Spinal cord (tissue), 10 donors: ENCODE data around the gene NCAM1. TPM values are rescaled to one million over a fixed set of nuclear protein-coding genes. Genes with fewer than 3 reads are reported as not detected.

Experiments used
- DNase-seq, 6 donors: peaks; one replicate each; pipeline versions ENCODE4 v3.0.0 to v3.0.0-alpha.2; 2013 to 2015; ENCODE audit warnings: low spot score in 6 of 6, low read depth in 4 of 6
- H3K27ac ChIP-seq: one replicate; pipeline ENCODE4 v1.5.1; 2013; ENCODE audit warnings: low read depth, low read length, control low read depth
- H3K27me3 ChIP-seq: one replicate; pipeline ENCODE4 v1.6.1; 2013; ENCODE audit warnings: low read length; ENCODE audit not compliant: control insufficient read depth, insufficient read depth
- H3K36me3 ChIP-seq: one replicate; pipeline ENCODE4 v1.6.1; 2013; ENCODE audit warnings: low read length; ENCODE audit not compliant: control insufficient read depth, insufficient read depth
- H3K4me1 ChIP-seq: one replicate; pipeline ENCODE4 v1.6.1; 2013; ENCODE audit warnings: low read length; ENCODE audit not compliant: control insufficient read depth, insufficient read depth
- H3K4me3 ChIP-seq: one replicate; pipeline ENCODE4 v1.5.1; 2013; ENCODE audit warnings: low read depth, low read length, control low read depth
- H3K9me3 ChIP-seq: one replicate; pipeline ENCODE4 v1.6.1; 2013; ENCODE audit warnings: low read length; ENCODE audit not compliant: control insufficient read depth, insufficient read depth
- WGBS: methylation state at CpG from one replicate; pipeline ENCODE4 v1.1.5; 2013; ENCODE audit warnings: missing lambda C conversion rate; ENCODE audit not compliant: insufficient coverage; 5-methylcytosine and 5-hydroxymethylcytosine counted together
- polyA plus RNA-seq, 2 donors: library from polyadenylated mRNA; unstranded; fragments of 120-200 nt; gene quantifications; one replicate each; pipeline ENCODE4 v1.2.1, GENCODE V29; 2013; ENCODE audit not compliant: insufficient read length in 2 of 2
- total RNA-seq, 2 donors: library from RNA; depleted of rRNA in 1 of 2; stranded (reverse); fragments of 120-200 nt in 1 of 2; fragments of >200 nt in 1 of 2; gene quantifications; one replicate each; pipeline versions ENCODE4 v1.2.3 to v1.2.4, GENCODE V29; 2013 to 2014
- donor health status: healthy.

NCAM1 gene
- total and polyA plus RNA-seq, 4 donors, result 205 to 523 (median 383) TPM

GRCh38 chr11:113305440-113306336 is 344.5 kb downstream of the NCAM1 start:
- DNase-seq, result peak in 5 of 6 donors; percentile 65 to 94 (median 75)
- Histone ChIP-seq H3K36me3 (no peaks in the 10 kb centered on the region), H3K4me1 (peaks cover 5% of the 10 kb centered on the region), H3K27me3 (no peaks in the 10 kb centered on the region), H3K27ac (no peak overlapping the region), H3K4me3 (no peak overlapping the region), H3K9me3 (no peaks in the 10 kb centered on the region)
- 49% methylated on average over 11 of the region's 12 CpGs for WGBS

DNA sequence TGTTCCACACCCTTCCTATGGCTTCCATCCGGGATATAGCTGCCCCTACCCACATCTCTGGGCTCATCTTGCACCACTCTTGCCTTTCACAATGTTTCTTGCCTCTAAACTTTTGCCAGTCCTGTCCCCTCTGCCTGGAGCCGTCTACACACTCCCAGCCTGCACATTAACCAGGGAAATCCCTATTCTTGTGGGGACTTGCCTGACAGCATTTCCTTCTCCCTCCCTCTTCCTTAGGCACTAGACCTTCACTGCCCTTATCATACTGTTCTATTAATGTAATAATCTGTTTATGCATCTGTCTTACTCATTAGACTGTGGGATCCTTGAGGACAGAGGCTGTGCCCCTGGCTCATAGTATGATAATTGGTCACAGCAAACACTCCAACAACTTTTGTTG is 347.4 kb downstream of the NCAM1 start:
- WGBS, result 71% methylated on average over 2 of the region's 2 CpGs
- H3K36me3 ChIP-seq, result no peaks in the 10 kb centered on the region
- H3K9me3 ChIP-seq, result no peaks in the 10 kb centered on the region
- no peak overlapping the region for H3K27ac ChIP-seq
- DNase-seq, result no peak
- peaks cover 5% of the 10 kb centered on the region for H3K4me1 ChIP-seq
- no peaks in the 10 kb centered on the region for H3K27me3 ChIP-seq
- no peak overlapping the region for H3K4me3 ChIP-seq

- H3K27me3 ChIP-seq, result no peaks in the 10 kb centered on the region
- no peak overlapping the region for H3K27ac ChIP-seq
- DNase-seq, result no peak
- H3K9me3 ChIP-seq, result no peaks in the 10 kb centered on the region
- no CpG with 5 or more reads among the region's 1 CpG for WGBS
- no peaks in the 10 kb centered on the region for H3K36me3 ChIP-seq
- H3K4me1 ChIP-seq, result no peaks in the 10 kb centered on the region
- no peak overlapping the region for H3K4me3 ChIP-seq
These were observed 350.3 kb downstream of the NCAM1 start for GRCh38 chr11:113311536-113311935.

DNA sequence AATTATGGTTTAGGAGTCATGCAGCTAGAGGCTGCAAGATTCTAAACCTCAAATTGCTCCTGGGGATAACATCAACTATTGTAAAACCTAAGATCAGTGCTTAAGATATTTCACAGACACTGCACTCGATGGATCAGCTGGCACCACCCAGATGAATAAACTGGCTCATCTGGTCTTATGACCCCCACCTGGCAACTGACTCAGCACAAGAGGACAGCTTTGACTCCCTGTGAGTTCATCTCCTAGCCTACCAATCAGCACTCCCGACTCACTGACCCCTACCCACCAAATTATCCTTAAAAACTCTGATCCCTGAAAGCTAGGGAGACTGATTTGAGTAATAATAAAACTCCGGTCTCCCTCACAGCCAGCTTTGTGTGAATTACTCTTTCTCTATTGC is 352.4 kb downstream of the NCAM1 start:
- 92% methylated on average over 1 of the region's 3 CpGs for WGBS
- Histone ChIP-seq H3K9me3 (no peaks in the 10 kb centered on the region), H3K27me3 (no peaks in the 10 kb centered on the region), H3K4me1 (no peaks in the 10 kb centered on the region), H3K36me3 (no peaks in the 10 kb centered on the region), H3K27ac (no peak overlapping the region), H3K4me3 (peak overlapping the region; percentile 70)
- no peak for DNase-seq

- no peaks in the 10 kb centered on the region for H3K4me1 ChIP-seq
- no peak overlapping the region for H3K27ac ChIP-seq
- no peaks in the 10 kb centered on the region for H3K27me3 ChIP-seq
- no peak for DNase-seq
- no peaks in the 10 kb centered on the region for H3K36me3 ChIP-seq
- H3K4me3 ChIP-seq, result peak overlapping the region; percentile 70
- 5% methylated on average over 9 of the region's 9 CpGs for WGBS
- H3K9me3 ChIP-seq, result no peaks in the 10 kb centered on the region
These were observed 352.8 kb downstream of the NCAM1 start for GRCh38 chr11:113314065-113314388.

- Histone ChIP-seq H3K36me3 (no peaks in the 10 kb centered on the region), H3K4me1 (no peaks in the 10 kb centered on the region), H3K27me3 (no peaks in the 10 kb centered on the region), H3K9me3 (no peaks in the 10 kb centered on the region), H3K4me3 (peak within 1 kb of the TSS; percentile 70), H3K27ac (peak within 1 kb of the TSS; percentile 84)
- 4% methylated on average over 56 of the region's 64 CpGs for WGBS
- peak; percentile 73 to 94 (median 78) for DNase-seq
These were observed 353.4 kb downstream of the NCAM1 start, which contains the start of gene TTC12 for GRCh38 chr11:113314389-113315301. Gene TTC12, plus strand, starts transcription at chr11:113314583. Its CDS starts 1,675 bp downstream, at chr11:113316258.

GRCh38 chr11:113315811-113316210 is 354.6 kb downstream of the NCAM1 start:
- WGBS, result no CpG with 5 or more reads among the region's 6 CpGs
- no peak overlapping the region for H3K4me3 ChIP-seq

DNA sequence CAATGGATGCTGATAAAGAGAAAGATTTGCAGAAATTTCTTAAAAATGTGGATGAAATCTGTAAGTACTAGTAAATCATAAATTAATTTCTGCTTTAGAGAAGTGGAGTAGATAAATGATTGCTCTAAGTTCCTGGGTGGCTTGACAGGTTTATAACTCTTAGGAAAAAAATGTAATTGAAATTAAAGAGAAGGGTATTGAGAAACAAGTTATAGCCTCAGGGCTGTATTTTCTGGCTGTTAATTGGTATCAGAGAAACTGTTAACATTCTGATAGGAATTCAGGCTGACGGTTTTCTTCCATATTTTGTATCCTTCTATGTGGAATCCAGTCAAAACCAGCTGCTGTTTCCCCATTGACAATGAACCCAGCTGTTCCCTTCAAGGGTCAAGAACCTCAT is 355.0 kb downstream of the NCAM1 start:
- 57% methylated on average over 1 of the region's 1 CpG for WGBS
- no peak overlapping the region for H3K4me3 ChIP-seq
- H3K27ac ChIP-seq, result no peak overlapping the region
- H3K4me1 ChIP-seq, result no peaks in the 10 kb centered on the region
- peak in 1 of 6 donors; percentile 48 for DNase-seq
- H3K27me3 ChIP-seq, result no peaks in the 10 kb centered on the region
- no peaks in the 10 kb centered on the region for H3K36me3 ChIP-seq
- no peaks in the 10 kb centered on the region for H3K9me3 ChIP-seq

More at GRCh38 chr11:113315811-113316210, 354.6 kb downstream of the NCAM1 start:
- no peaks in the 10 kb centered on the region for H3K27me3 ChIP-seq
- no peaks in the 10 kb centered on the region for H3K36me3 ChIP-seq
- no peaks in the 10 kb centered on the region for H3K4me1 ChIP-seq
- H3K27ac ChIP-seq, result no peak overlapping the region
- peak in 1 of 6 donors; percentile 22 for DNase-seq
- no peaks in the 10 kb centered on the region for H3K9me3 ChIP-seq

DNA sequence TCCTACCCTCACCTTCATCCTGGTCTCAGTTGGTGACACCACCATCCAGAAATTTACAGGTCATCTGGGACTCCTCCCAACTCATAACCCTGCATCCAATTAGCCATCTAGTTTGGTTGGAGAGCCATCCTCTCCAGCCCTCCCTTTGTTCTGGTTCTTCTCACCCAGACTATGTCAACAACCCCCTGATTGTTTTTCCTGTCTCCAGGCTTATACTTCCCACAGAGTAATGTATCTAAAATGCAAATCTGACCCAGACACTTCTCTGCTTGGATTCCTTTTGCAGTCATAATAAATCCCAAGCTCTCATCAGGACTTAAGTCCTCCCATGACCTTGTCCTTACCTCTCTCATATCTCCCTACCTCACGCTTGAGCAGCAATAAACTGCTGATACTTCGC is 356.1 kb downstream of the NCAM1 start:
- WGBS, result 85% methylated on average over 2 of the region's 2 CpGs
- Histone ChIP-seq H3K9me3 (no peaks in the 10 kb centered on the region), H3K4me3 (no peak overlapping the region), H3K36me3 (no peaks in the 10 kb centered on the region), H3K4me1 (no peaks in the 10 kb centered on the region), H3K27ac (no peak overlapping the region), H3K27me3 (no peaks in the 10 kb centered on the region)
- DNase-seq, result peak in 1 of 6 donors; percentile 24
